Lung (tissue), 12 donors: ENCODE results near the gene WNT10A. TPM values are rescaled to one million over a fixed set of nuclear protein-coding genes. Genes with fewer than 3 reads are reported as not detected.
A peak's percentile ranks its signal among the peaks of the same experiment; 100 is the strongest.

Experiments used
- ATAC-seq: fragments of 200-7000 bp; cut with Tn5 transposase; one replicate; pipeline ENCODE4 v1.9.1; 2020; ENCODE audit warnings: moderate number of reproducible peaks; ENCODE audit not compliant: insufficient read depth, low FRiP score
- DNase-seq, 3 donors: peaks; one replicate each; pipeline ENCODE4 v3.0.0-alpha.2; 2013 to 2017
- H3K27ac ChIP-seq, 2 donors: one replicate each; pipeline ENCODE4 v1.5.1; 2013; ENCODE audit warnings: mild to moderate bottlenecking in 2 of 2, moderate library complexity in 2 of 2, control low read depth in 1 of 2, inconsistent platforms in 1 of 2, low read depth in 1 of 2, low read length in 1 of 2
- H3K27me3 ChIP-seq, 3 donors: one replicate each; pipeline ENCODE4 v1.5.1; 2013; ENCODE audit warnings: low read length in 2 of 3; ENCODE audit not compliant: control insufficient read depth in 3 of 3, insufficient read depth in 3 of 3
- H3K36me3 ChIP-seq, 4 donors: one replicate each; pipeline ENCODE4 v1.5.1; 2013; ENCODE audit warnings: low read length in 4 of 4, mild to moderate bottlenecking in 1 of 4, moderate library complexity in 1 of 4; ENCODE audit not compliant: control insufficient read depth in 4 of 4, insufficient read depth in 4 of 4
- H3K4me1 ChIP-seq, 5 donors: one replicate each; pipeline ENCODE4 v1.5.1; 2013; ENCODE audit warnings: low read length in 5 of 5, mild to moderate bottlenecking in 2 of 5, moderate library complexity in 1 of 5; ENCODE audit not compliant: control insufficient read depth in 5 of 5, insufficient read depth in 5 of 5
- H3K4me3 ChIP-seq: one replicate; pipeline ENCODE4 v1.5.1; 2013; ENCODE audit warnings: mild to moderate bottlenecking, control low read depth, moderate library complexity
- H3K9ac ChIP-seq, 2 donors: one replicate each; pipeline ENCODE4 v1.5.1; 2013; ENCODE audit warnings: low read length in 2 of 2, control low read depth in 1 of 2; ENCODE audit not compliant: insufficient read depth in 1 of 2
- H3K9me3 ChIP-seq, 4 donors: one replicate each; pipeline ENCODE4 v1.5.1; 2013; ENCODE audit warnings: low read length in 3 of 4, mild to moderate bottlenecking in 1 of 4, moderate library complexity in 1 of 4; ENCODE audit not compliant: control insufficient read depth in 4 of 4, insufficient read depth in 3 of 4
- WGBS, 2 donors: extraction: QIAGEN DNeasy Blood & Tissue Kit; methylation state at CpG; one replicate each; pipeline ENCODE4 v1.1.7; 2013; 5-methylcytosine and 5-hydroxymethylcytosine counted together
- polyA plus RNA-seq, 2 donors: library from polyadenylated mRNA; stranded (reverse); fragments of 200-250 nt; gene quantifications; one replicate each; pipeline ENCODE4 v1.2.1, GENCODE V29; 2013
- total RNA-seq, 2 donors: library from RNA; depleted of rRNA in 1 of 2; stranded (reverse); fragments of >200 nt in 1 of 2; gene quantifications; one replicate each; pipeline ENCODE4 v1.2.1, GENCODE V29; 2014 to 2021
- TF ChIP-seq, protein P1 (sequence below): IDR thresholded peaks from 2 replicates; pipeline ENCODE4 v1.5.1; 2012; ENCODE audit warnings: mild to moderate bottlenecking; ENCODE audit errors: control extremely low read depth, extremely low read depth
- donor health status: control.
- donor health status: control.
- donor health status: Bipolar disorder and iron deficiency.
- donor health status: healthy.
- donor health status: DM: yes; HTN: yes; CAD: no.

Gene WNT10A
- total and polyA plus RNA-seq, 4 donors: 0.17 to 0.77 (median 0.54) TPM

DNA sequence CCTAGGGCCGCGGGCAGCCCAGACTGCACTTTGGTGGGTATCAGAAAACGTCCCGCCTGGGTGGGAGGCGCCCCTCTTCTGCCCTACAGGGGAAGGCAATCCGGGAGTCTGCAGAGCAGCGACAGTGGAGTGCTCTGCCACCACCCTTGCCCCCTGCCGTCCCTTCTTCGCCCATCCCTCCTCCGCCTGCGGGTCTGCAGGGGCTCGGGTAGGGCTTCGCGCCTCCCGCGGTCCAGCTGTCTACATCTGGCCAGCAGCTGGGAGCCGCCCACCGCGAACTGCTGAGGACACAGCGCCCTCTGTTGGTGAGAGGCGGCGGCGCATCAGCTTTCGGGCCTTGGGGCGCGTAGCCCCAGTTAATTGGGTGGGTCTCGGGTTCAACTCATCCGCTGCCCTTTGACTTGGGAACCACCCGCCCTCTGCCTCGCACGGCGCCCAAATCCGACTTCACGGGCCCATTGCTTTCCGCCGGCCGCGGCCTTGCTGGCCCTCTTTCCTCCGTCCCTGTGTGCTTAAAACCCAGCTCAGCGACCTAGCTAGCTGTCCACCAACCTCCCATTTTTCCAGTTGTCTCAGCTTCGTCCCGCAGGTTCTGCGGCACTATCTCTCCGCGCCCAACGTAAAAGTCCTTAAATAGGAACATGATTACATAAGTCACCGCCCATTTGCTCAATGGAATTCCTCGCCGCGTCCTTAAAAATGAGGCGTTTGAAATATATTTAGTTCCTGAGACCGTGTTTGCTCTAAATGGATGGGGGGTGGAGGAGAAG lies 17.6 kb downstream of the WNT10A start:
- Histone ChIP-seq H3K27me3 (peaks cover 4 to 81% (median 73%) of the 10 kb centered on the region in 3 donors), H3K9me3 (no peaks in the 10 kb centered on the region), H3K27ac (no peak overlapping the region), H3K4me1 (peaks cover 0 to 18% (median 7%) of the 10 kb centered on the region in 5 donors), H3K4me3 (no peak overlapping the region), H3K36me3 (no peaks in the 10 kb centered on the region), H3K9ac (no peak overlapping the region)
- TF ChIP-seq, protein P1, sequence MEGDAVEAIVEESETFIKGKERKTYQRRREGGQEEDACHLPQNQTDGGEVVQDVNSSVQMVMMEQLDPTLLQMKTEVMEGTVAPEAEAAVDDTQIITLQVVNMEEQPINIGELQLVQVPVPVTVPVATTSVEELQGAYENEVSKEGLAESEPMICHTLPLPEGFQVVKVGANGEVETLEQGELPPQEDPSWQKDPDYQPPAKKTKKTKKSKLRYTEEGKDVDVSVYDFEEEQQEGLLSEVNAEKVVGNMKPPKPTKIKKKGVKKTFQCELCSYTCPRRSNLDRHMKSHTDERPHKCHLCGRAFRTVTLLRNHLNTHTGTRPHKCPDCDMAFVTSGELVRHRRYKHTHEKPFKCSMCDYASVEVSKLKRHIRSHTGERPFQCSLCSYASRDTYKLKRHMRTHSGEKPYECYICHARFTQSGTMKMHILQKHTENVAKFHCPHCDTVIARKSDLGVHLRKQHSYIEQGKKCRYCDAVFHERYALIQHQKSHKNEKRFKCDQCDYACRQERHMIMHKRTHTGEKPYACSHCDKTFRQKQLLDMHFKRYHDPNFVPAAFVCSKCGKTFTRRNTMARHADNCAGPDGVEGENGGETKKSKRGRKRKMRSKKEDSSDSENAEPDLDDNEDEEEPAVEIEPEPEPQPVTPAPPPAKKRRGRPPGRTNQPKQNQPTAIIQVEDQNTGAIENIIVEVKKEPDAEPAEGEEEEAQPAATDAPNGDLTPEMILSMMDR: peak; percentile 91
- peak; percentile 64 for ATAC-seq
- DNase-seq: peak; percentile 77 to 82 (median 81)
- 4% methylated on average over 50 to 52 of the region's 52 CpGs for WGBS, 2 donors

GRCh38 chr2:218899147-218899546 lies 18.5 kb downstream of the WNT10A start:
- WGBS, 2 donors: 30 to 31% methylated on average over 12 of the region's 12 CpGs
- H3K27me3 ChIP-seq: peaks cover 4 to 78% (median 68%) of the 10 kb centered on the region in 3 donors

DNA sequence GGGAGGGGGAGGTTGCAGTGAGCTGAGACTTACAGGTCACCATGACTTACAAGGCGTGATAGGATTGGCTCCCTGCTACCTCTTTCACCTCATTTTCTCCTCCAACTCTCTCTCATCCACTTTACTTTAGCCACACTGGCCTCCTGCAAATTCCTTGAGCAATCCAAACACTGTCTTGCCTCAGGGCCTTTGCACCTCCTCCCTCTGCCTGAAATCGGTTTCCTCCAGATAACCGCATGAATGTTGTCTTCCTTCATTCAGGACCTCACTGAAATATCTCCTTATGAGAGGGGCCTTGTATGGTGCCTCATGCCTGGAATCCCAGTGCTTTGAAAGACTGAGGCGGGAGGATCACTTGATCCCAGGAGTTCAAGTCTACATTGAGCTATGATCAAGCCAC lies 21.8 kb downstream of the WNT10A start:
- ATAC-seq (no peak), DNase-seq (no peak)
- Histone ChIP-seq H3K27ac (no peak overlapping the region), H3K9me3 (peaks cover 0 to 2% (median 0%) of the 10 kb centered on the region in 4 donors), H3K27me3 (peaks cover 0 to 59% (median 56%) of the 10 kb centered on the region in 3 donors), H3K9ac (no peak overlapping the region), H3K4me1 (peaks cover 0 to 10% (median 5%) of the 10 kb centered on the region in 5 donors), H3K36me3 (no peaks in the 10 kb centered on the region), H3K4me3 (no peak overlapping the region)
- TF ChIP-seq, protein P1: no peak
- 89 to 92% methylated on average over 4 of the region's 4 CpGs for whole genome bisulfite sequencing, 2 donors

More at GRCh38 chr2:218899147-218899546, 18.5 kb downstream of the WNT10A start:
- peaks cover 0 to 18% (median 7%) of the 10 kb centered on the region in 5 donors for H3K4me1 ChIP-seq
- H3K9me3 ChIP-seq: no peaks in the 10 kb centered on the region
- ATAC-seq: no peak
- no peak overlapping the region for H3K9ac ChIP-seq
- no peaks in the 10 kb centered on the region for H3K36me3 ChIP-seq
- H3K27ac ChIP-seq: no peak overlapping the region
- DNase-seq: no peak
- TF ChIP-seq, protein P1: no peak
- H3K4me3 ChIP-seq: no peak overlapping the region
